Activated CD4-positive, alpha-beta T cell treated with anti-CD3 and anti-CD28 coated beads, Interleukin-2, amount 10 ng/mL, durations not matched to agents 24 days and 14 days (primary cell): Measurements from ENCODE around the gene KCNJ9. TPM values are rescaled to one million over a fixed set of nuclear protein-coding genes. Genes with fewer than 3 reads are reported as not detected.

Experiments used
- DNase-seq: peaks from one replicate; pipeline ENCODE4 v3.0.0; 2022
- H3K27ac Mint-ChIP-seq: one replicate; pipeline ENCODE4 v1.8.0; 2022; ENCODE audit warnings: mild to moderate bottlenecking, mixed read lengths
- H3K27me3 Mint-ChIP-seq: one replicate; pipeline ENCODE4 v1.8.0; 2022; ENCODE audit warnings: mixed read lengths
- H3K36me3 Mint-ChIP-seq: one replicate; pipeline ENCODE4 v1.8.0; 2022; ENCODE audit warnings: low read depth, mild to moderate bottlenecking, mixed read lengths
- H3K4me1 Mint-ChIP-seq: one replicate; pipeline ENCODE4 v1.8.0; 2021; ENCODE audit warnings: mixed read lengths
- H3K4me3 Mint-ChIP-seq: one replicate; pipeline ENCODE4 v1.8.0; 2022; ENCODE audit warnings: mild to moderate bottlenecking, moderate library complexity, mixed read lengths
- H3K9me3 Mint-ChIP-seq: one replicate; pipeline ENCODE4 v1.8.0; 2021; ENCODE audit warnings: mixed read lengths
- intact Hi-C: fragments of 100-400 bp; cut with micrococcal nuclease; formaldehyde crosslinking; loops from one replicate; pipeline ENCODE4 v1.15.1; 2023
- total RNA-seq: library from RNA; stranded (reverse); gene quantifications from 2 replicates; pipeline ENCODE4 v1.2.3, GENCODE V29; 2022

Gene KCNJ9
- total RNA-seq, 1 donor from 2014 or later: not detected

DNA sequence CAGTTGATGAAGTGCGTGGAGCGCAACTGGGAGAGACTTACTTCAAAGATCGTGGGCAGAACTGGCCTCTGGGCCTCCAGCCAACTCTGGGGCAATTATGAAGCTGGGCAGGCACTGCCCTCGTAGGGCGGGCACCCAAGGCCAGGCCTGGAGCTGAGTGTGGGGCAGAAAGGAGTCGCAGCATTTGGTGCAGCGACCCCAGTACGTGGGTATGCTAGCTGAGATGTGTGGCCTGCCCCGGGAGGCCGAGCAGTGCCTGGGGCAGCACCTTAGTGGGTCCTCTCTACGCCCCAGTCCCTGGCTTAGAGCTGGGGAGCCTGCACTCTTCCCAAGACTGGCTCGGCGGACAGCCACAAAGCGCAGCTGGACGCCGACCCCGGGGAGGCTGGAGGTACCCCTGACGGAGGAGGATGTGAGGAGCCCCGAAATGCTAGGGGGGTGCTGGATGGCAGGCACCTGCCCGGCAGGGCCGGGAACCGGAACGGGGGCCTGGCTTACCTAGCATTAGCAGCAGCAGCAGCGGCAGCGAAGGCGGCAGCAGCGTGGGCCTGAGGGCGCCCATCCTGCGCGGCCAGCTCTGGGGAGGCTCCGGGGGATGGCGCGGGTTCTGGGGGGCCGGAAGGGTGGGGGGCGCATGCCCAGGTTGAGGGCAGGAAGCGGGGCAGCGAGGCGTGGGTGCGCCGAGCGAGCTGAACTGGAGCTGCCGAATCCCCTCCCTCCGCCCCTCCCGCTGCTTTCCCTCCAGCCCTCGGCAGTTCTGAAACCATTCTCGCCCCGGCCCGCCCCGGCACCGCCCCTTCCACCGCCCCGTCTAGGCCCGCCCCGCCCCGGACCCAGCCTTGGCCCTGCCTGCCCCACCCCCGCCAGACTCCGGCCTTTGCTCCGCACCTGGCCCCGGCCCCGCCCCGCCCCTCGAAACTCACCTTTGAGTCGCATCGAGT lies 16.8 kb downstream of the KCNJ9 start, which contains the start of gene IGSF8:
TSS of gene IGSF8 (minus strand) at position 709 of the 941 bp plus-strand sequence. CDS start at position 562, 147 bp downstream.
- peaks cover 37% of the 10 kb centered on the region for H3K4me1 Mint-ChIP-seq
- H3K9me3 Mint-ChIP-seq: no peaks in the 10 kb centered on the region
- peaks cover 2% of the 10 kb centered on the region for H3K36me3 Mint-ChIP-seq
- H3K4me3 Mint-ChIP-seq: peak within 1 kb of the TSS; percentile 89
- peak within 1 kb of the TSS; percentile 79 for H3K27ac Mint-ChIP-seq
- peak; percentile 96 for DNase-seq
- no peaks in the 10 kb centered on the region for H3K27me3 Mint-ChIP-seq
- intact Hi-C loops: loop anchor here (1.0 to 2.0 kb wide), 4 partner anchors 67 to 187 kb away; partner anchors contain the start of genes PEA15, PEX19 and PIGM

DNA sequence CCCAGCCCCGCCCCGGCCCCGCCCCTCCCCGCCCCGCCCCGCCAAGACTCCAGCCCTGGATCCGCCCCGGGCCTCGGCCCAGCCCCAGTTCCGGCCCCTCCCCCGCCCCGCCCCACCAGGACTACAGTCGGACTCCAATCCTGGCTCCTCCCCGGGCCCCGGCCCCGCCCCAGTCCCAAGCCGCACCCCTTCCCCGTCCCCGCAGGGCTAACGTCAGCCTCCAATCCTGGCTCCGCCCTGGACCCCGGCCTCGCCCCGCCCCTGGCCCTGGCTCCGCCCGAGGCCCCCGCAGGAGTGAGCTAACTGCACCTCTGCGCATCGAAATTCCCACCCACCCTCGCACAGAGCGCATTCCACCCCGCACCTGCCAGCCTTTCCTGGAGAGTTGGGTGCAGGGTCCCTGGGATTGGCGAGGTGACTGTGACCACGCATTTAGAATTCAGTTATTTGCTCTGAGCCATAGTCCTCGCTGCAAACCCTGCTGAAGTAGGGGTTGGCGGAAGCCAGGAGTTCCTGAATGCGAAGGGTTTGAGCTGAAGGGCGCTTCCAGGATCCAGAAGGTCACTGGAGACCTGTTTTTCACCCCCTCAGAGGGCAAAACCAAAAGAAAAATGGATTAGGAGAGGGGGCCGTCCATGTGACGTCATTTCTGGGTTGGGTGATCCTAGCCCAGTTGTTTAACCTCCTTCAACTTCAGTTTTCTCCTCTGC lies 17.7 kb downstream of the KCNJ9 start:
- Mint-ChIP-seq H3K27ac (peak overlapping the region; percentile 74), H3K9me3 (no peaks in the 10 kb centered on the region), H3K4me1 (peaks cover 35% of the 10 kb centered on the region), H3K4me3 (peak overlapping the region; percentile 83), H3K27me3 (no peaks in the 10 kb centered on the region), H3K36me3 (no peaks in the 10 kb centered on the region)
- intact Hi-C loops: loop anchor here (1.0 to 2.0 kb wide), 5 partner anchors 68 to 186 kb away; partner anchors contain the start of genes PEA15, PEX19, PIGM and TAGLN2
- DNase-seq: peak; percentile 99

DNA sequence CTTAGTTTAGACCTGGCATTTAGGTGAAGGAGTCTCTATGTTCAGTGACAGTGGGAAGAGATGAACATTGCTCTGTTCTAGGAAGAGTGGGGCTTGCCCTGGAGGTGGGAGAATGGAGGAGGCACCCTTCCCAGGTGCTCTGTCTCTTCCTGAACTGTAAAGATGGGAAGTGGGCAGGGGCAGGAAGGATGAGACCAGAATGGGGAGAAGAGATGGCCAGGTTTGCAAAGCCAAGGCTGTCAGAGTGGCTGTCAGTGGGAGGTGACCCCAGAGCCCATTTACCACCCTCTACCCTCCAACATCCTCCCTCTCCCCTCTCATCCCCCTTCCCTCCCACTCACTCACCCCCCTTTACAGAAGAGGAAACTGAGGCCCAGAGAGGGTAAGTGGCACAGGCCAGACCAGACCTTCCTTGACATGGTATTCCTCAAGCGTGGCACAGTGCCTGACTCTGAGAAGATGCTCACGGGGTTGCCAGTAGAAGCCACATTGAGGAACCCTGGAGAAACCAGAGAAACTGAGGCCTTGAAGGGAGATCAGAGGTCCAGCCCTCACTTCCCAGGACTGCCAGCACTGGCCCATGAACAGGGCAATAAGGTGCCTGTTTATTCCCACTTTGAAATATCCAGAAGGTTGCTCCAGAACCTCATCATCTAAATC lies 18.5 kb downstream of the KCNJ9 start:
- Mint-ChIP-seq H3K27me3 (no peaks in the 10 kb centered on the region), H3K36me3 (no peaks in the 10 kb centered on the region), H3K4me3 (peak overlapping the region; percentile 83), H3K4me1 (peaks cover 35% of the 10 kb centered on the region), H3K9me3 (no peaks in the 10 kb centered on the region), H3K27ac (peak overlapping the region; percentile 74)
- intact Hi-C loops: loop anchor here (1.0 to 5.0 kb wide), 7 partner anchors 105 to 318 kb away; partner anchors contain the start of genes DUSP23, PEA15, PEX19 and TAGLN2
- DNase-seq: no peak

DNA sequence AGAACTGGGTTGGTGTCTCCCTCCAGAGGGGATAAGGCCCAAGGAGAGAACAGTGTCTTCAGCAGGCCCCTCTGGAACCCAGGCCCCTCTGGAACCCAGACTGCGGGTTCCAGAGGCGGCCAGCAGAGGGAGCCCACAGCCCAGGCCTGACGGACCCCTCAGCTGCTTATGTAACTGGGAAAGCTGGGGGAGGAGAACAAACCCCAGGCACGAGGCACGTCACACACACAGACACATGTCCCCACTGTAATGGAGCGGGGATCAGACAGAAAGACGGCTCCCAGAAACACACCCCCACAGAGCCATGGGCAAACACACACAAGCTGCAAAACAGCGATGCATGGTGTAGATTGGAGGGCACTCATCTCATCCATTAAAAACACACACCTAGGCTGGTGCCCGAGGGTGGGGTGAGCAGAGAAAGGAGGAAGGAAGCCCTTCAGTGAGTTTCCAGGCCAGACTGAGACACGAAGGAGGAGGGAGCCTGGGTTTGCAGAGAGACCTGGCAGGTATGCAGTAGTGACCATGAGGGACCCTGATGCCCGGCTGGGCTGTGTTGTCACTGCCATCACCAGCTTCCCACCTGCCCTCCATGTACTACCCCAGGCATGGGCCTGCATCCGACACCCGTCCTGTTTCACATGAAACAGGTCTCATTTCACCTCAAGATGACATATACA lies 19.8 kb downstream of the KCNJ9 start:
- intact Hi-C loops: loop anchor here (1.0 to 5.0 kb wide), 4 partner anchors 152 to 319 kb away; partner anchors contain the start of gene DUSP23
- peak overlapping the region; percentile 36 for H3K4me3 Mint-ChIP-seq
- DNase-seq: peak; percentile 88
- no peaks in the 10 kb centered on the region for H3K36me3 Mint-ChIP-seq
- peak overlapping the region; percentile 69 for H3K27ac Mint-ChIP-seq
- no peaks in the 10 kb centered on the region for H3K9me3 Mint-ChIP-seq
- peaks cover 30% of the 10 kb centered on the region for H3K4me1 Mint-ChIP-seq
- H3K27me3 Mint-ChIP-seq: peaks cover under 1% of the 10 kb centered on the region

DNA sequence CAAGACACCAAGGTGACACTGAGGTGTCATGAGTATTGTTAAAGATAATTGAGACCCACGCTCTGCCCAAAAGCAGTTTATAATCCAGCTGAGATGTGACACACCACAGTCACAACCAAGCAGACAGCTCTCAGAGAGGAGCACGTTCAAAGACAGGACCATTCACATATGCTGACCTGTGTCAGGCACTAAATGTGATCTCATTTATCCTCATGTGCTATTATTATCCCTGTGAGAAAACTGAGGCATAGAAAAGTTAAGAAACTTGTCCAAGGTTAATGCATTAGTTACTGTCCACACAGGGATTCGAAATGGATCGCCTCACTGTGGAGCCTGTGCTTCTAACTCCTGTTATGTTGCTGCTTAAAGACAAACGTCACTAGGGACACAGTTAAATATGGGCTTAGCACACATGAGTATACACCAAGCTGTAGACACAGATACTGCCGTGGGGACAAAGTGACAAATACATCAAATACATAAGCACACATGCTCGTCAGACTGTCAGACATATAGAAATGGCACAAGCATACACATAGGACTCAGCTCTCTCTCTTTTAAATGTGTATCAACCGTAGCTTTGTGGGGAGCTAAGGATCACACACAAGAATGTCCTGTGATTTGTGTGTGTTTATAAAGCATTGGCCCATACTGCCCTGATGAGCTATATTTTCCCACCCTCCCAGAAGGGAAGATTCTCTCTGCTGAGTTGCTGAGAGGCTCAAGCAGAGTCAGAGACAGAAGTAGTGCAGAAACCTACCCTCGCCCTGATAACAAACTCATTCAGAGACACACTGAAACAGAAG lies 20.6 kb downstream of the KCNJ9 start:
- DNase-seq: no peak
- Mint-ChIP-seq H3K9me3 (no peaks in the 10 kb centered on the region), H3K4me1 (peaks cover 25% of the 10 kb centered on the region), H3K27ac (no peak overlapping the region), H3K27me3 (peaks cover 7% of the 10 kb centered on the region), H3K36me3 (no peaks in the 10 kb centered on the region), H3K4me3 (no peak overlapping the region)
- intact Hi-C loops: loop anchor here (1.0 to 5.0 kb wide), 4 partner anchors 151 to 320 kb away; partner anchors contain the start of gene DUSP23

DNA sequence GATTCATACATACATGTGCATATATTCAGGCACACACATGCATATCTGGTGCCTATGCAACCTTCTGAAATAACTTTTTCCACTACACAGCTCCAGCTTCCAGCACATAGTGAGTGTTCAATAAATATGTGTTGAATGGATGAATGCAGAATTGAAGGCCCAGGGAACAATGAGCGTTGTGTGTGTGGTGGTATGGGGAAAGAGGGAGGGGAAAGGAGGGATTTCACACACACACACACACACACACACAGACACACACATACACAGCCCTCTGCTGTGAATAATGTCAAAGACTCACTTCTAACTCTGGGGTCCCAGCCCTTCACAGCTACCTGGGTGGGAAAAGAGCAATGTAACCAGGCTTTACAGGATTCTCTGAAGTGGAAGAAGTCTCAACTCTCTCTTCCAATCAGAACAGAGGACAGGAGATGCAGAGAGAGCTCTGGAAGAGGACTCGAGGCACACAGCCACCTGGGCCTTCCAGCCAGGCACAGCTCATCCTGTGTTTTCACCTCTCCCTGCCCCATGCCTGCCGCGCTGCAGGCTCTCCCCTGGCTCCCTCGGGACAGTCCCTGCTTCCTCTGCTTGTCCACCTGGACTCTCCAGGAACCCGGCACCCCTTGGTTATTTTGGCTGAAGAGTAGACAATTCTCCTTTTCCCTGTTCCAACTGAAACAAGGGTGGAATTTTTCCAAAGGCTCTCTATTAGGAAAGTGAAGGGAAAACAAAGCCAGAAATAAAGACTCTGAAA lies 22.5 kb downstream of the KCNJ9 start:
- intact Hi-C loops: loop anchor here (5.0 kb wide), 1 partner anchor 322 kb away; the partner anchor contains the start of gene DUSP23
- H3K27me3 Mint-ChIP-seq: peaks cover 7% of the 10 kb centered on the region

DNA sequence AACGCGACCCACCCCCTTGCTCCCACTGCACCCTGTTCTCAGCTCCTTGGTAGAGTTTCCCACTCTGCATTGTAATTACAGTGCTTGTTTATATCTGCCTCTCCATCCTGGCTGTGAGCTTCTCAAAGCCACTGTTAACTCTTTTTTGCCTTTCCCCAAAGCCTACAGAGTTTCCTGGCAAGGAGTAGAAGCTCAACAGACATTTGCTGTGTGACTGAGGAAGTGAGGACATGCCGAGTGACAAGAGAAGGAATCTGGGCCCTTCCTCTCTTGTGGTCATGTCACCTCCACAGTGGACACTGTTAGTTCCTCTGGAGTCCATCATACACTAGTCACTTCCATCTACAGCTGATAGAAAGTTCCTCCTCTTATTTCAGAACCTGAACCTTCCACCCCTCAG lies 23.1 kb downstream of the KCNJ9 start:
- H3K4me1 Mint-ChIP-seq: peaks cover 16% of the 10 kb centered on the region
- no peak overlapping the region for H3K4me3 Mint-ChIP-seq
- H3K27me3 Mint-ChIP-seq: peaks cover 7% of the 10 kb centered on the region
- no peaks in the 10 kb centered on the region for H3K9me3 Mint-ChIP-seq
- H3K36me3 Mint-ChIP-seq: no peaks in the 10 kb centered on the region
- no peak for DNase-seq
- intact Hi-C loops: loop anchor here (5.0 kb wide), 1 partner anchor 322 kb away; the partner anchor contains the start of gene DUSP23
- H3K27ac Mint-ChIP-seq: no peak overlapping the region

More for the DNA sequence above, 22.5 kb downstream of the KCNJ9 start:
- no peaks in the 10 kb centered on the region for H3K36me3 Mint-ChIP-seq
- peaks cover 18% of the 10 kb centered on the region for H3K4me1 Mint-ChIP-seq
- DNase-seq: no peak
- no peak overlapping the region for H3K4me3 Mint-ChIP-seq
- H3K27ac Mint-ChIP-seq: no peak overlapping the region
- H3K9me3 Mint-ChIP-seq: no peaks in the 10 kb centered on the region

DNA sequence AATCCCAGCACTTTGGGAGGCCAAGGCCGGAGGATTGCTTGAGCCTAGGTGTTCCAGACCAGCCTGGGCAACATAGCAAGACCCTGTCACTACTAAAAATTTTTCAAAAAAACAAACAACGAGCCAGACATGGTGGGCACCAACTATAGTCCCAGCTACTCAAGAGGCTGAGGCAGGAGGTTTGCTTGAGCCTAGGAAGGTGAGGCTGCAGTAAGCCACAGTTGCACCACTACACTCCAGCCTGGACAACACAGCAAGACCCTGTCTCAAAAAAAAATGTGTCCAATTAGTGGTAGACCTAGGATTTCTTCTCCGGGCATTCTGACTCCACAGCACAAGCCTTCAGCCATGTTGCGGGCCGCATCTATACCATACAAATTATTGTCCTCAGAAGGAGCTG lies 23.8 kb downstream of the KCNJ9 start:
- H3K4me3 Mint-ChIP-seq: no peak overlapping the region
- H3K27me3 Mint-ChIP-seq: peaks cover 7% of the 10 kb centered on the region
- H3K4me1 Mint-ChIP-seq: peaks cover 13% of the 10 kb centered on the region
- H3K27ac Mint-ChIP-seq: no peak overlapping the region
- intact Hi-C loops: no loop called here
- H3K9me3 Mint-ChIP-seq: no peaks in the 10 kb centered on the region
- no peak for DNase-seq
- H3K36me3 Mint-ChIP-seq: no peaks in the 10 kb centered on the region

DNA sequence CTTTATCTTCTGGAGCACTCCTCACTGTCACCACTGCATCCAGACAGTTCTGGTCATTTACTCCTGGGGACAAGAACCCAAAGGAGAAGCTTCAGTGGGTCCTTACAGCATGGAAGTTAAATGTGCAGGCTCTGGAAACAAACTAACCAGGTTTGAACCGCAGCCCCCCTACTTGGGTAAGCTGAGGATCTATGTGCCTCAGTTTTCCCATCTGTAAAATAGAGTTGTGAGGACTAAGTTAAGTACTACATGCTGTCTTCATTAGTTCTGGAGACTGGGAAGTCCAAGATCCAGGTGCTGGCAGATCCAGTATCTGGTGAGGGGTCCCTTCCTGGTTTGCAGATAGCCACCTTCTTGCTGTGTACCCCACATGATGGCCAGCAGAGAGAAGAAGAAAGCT lies 26.2 kb downstream of the KCNJ9 start:
- Mint-ChIP-seq H3K4me3 (no peak overlapping the region), H3K27ac (no peak overlapping the region), H3K4me1 (peaks cover 6% of the 10 kb centered on the region), H3K9me3 (no peaks in the 10 kb centered on the region), H3K36me3 (no peaks in the 10 kb centered on the region), H3K27me3 (peaks cover 9% of the 10 kb centered on the region)
- DNase-seq: no peak
- intact Hi-C loops: no loop called here

DNA sequence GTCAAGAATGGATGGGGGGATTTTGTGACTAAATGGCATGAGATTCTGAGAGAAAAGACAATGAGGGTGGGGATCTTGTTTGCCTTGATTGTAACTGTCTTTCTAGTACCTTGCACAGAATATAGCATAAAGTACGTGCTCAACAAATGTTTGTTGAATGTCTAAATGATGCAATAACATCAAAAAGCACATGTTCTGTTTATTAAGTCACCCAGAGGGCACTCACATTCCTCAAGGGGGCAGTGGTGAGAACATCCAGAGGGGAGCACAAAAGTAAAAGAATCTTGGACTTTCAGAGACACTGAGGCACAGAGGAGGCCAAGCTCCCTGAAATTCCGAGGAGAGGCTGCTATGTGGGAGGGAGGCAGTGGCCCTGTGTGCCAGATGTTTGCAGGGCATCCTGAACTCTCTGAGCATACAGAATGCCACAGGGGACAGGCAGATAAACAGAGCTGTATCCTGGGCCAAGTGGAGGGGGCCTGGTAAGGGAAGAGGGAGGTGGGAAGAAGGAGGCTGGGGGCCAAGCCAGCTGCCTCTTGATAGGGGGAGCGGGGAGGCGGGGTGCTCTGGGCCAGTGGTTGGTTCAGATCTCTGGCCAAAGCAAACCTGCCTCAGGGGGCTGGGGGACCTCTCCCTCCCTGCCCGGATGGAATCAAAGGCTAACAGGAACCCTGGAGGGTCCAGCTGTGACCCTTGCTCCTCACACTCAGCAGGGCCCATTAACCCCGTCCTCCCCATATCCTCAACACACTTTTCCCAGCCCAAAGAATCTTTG lies 27.7 kb downstream of the KCNJ9 start:
- Mint-ChIP-seq H3K4me3 (no peak overlapping the region), H3K27ac (peak overlapping the region; percentile 67), H3K4me1 (peaks cover 6% of the 10 kb centered on the region), H3K27me3 (peaks cover 9% of the 10 kb centered on the region), H3K9me3 (no peaks in the 10 kb centered on the region), H3K36me3 (no peaks in the 10 kb centered on the region)
- DNase-seq: peak; percentile 76
- intact Hi-C loops: no loop called here

DNA sequence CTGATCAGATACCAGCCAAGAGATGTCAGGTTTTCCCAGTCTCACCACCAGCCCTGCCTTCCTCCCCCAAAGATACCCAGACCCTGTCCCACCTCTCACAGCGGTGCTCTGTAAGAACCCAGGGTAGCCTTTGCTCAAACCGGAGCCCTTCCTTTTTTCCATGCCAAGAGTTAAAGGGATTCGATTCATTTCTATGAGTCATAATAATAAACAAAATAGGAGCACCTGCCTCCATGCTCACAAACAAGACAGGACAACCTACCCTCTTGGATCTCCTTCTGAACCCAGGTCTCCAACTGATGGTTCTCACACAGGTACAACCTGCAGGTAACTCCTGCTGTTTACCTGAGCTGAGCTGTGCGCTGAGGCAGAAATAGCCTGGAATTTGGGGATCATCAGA lies 28.3 kb downstream of the KCNJ9 start:
- Mint-ChIP-seq H3K27ac (peak overlapping the region; percentile 45), H3K4me3 (no peak overlapping the region)
- intact Hi-C loops: no loop called here

More for the DNA sequence above, 28.3 kb downstream of the KCNJ9 start:
- Mint-ChIP-seq H3K4me1 (peaks cover 6% of the 10 kb centered on the region), H3K9me3 (no peaks in the 10 kb centered on the region), H3K36me3 (no peaks in the 10 kb centered on the region), H3K27me3 (peaks cover 10% of the 10 kb centered on the region)
- DNase-seq: no peak
